Stimulated activated CD8-positive, alpha-beta memory T cell treated with anti-CD3 and anti-CD28 coated beads, Interleukin-15, amount 100 ng/mL, for 4 hours (primary cell): Measurements from ENCODE around the gene CACNA1I.

Source experiments
- DNase-seq, 2 donors: peaks; one replicate each; pipeline ENCODE4 v3.0.0-alpha.2; 2020; ENCODE audit warnings: low read depth in 2 of 2

Gene CACNA1I

DNA sequence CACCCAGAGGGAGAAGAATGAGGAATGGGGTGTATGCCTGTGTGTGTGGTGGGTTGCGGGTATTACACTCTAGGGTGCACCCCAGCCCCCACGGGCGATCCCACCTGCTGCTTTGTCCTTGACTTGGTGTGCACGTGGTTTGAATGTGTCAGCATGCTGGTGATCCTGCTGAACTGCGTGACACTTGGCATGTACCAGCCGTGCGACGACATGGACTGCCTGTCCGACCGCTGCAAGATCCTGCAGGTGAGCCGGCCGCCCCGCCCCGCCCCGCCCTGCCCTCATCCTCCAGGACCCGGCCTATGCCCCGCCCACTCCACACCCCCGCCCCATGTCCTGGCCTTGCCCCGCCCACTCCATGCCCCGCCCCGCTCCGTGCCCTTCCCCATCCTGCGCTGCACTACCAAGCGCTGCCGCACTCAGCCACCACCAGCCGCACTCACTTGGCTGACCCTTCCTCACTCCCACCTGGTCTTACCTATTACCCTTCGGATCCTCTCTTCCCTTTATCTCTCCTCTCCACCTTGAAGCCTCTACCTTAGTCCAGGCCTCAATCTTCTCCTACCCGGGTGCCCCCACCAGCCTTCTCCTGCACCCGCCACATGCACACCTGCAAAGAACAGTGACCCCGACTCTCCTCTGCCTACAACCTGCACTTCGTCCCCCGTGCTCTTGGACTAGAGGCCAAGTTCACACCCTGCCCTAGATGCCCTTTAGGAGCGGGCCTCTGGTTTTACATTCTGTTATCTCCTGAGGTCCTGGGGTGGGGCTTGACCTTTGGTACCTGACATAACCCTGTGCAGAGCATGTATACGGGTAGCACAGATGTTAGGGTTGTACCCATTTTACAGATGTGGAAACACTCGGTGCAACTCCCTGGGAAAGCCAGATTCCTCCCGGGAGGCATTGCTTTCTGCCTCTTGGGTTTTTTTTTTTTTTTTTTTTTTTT is 27.7 kb downstream of the CACNA1I start:
- peak; percentile 17 to 21 for DNase-seq

GRCh38 chr22:39600491-39601179 is 30.1 kb downstream of the CACNA1I start:
- DNase-seq = no peak

DNA sequence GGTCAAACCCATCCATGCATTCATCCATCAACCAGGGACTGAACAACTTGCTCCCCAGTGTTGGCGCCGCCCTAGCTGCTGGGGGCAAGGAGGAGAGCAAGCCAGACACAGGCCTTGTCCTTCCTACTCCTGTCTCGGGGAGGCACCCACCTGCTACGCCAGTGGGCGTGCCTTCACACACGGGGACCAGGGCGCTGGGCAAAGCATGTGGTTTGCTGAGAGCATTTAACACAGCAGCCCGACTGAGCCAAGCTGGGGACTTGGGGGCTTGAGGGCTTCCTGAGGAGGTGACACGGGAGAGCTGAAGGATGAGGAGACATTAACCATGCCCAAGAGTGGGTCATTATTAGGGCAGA is 30.6 kb downstream of the CACNA1I start:
- DNase-seq = no peak

- DNase-seq = no peak
Observed at GRCh38 chr22:39603345-39603744, 32.8 kb downstream of the CACNA1I start.

GRCh38 chr22:39610246-39610645 is 39.7 kb downstream of the CACNA1I start:
- DNase-seq = no peak

DNA sequence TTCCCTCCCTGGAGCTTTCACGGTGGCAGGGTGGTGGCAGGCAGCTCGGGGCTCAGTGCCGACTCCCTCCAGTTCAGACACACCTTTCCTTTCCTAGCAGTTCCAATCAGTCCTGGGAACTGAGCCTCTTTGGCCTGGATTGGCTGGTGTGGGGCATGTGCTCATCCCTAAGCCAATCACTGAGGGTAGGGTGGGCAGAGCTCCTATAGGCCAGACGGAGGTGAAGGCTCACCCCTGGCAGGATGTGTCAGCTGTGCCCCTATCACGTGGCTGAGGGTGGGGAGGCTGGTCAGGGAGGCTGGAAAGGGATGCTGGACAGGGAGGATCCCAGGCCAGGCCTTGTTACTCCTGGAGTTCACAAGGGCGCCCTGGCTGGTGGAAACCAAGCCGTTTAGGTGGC is 40.2 kb downstream of the CACNA1I start:
- DNase-seq = no peak

DNA sequence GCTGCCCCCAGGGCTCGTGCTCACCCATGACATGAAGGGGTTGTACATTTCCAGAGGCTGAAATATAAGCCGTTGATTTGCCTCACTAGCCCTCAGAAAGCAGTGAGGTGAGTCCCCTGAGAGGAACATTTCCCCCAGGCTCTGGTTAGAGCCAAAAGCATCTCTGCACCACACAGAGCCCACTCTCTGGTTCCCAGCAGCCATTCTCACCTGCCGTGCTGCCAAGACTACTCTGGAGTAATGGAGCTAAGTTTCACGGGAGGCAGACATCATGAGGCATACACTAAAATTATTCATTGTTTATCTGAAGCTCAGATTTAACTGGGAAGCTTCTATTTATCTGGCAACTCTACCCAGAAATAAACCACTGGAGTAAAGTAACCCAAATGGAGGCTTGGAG is 40.8 kb downstream of the CACNA1I start:
- no peak for DNase-seq

- peak in 1 of 2 donors; percentile 21 for DNase-seq
Observed at GRCh38 chr22:39612811-39613548, 42.4 kb downstream of the CACNA1I start.

DNA sequence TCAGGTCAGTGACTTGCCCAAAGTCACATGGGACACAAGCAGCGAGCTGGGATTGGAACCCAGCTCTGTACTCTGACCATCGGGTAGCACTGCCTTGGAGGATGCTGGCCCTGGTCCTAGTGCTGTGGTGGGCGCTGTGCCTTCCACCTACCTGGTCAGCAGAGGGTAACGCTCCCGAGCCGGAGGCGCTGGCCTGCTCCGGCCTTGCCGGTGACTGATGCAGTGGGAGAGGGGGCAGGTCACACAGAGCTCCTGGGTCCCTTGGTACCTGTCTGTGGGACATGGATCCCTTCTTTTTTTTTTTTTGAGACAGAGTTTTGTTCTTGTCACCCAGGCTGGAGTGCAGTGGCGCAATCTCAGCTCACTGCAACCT is 43.0 kb downstream of the CACNA1I start:
- no peak for DNase-seq

DNA sequence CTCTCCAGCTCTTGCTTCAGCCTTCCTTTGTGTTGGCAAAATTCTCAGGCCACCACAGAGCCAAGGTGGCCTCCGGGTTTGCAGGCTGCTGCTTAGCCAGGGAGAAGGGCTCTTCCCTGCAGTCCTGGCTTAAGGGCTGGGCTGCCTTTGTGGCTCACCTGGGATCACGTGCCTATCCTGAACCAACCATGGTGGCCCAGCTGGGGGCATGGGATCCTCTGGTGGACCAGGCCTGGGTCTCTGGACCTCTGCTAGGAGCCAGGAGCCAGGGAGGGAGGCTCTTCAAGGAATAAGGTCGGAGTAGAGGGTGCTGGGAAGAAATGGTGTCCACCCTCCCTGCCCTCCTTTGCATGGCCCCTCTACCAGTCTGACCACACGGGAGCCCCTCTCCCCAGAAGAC is 43.9 kb downstream of the CACNA1I start:
- DNase-seq = no peak

DNA sequence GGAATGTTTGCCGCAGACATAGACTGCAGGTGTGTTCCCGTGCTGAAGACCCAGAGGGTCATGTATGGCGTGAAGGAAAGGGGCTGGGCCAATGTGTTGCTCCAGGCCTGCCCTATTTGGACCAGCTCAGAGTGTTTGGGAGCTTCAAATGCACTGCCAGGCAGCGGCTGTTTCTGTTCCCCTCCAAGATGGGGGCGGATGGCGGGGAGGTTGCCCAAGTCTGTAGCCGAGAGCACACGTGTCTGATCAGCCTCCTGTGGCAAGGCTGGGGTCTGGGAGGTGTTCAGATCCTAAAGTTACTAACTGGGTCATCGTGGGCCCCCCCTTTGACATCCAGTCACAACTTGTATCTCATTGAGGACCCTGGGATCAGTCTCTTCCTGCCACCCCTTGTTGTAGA is 45.5 kb downstream of the CACNA1I start:
- DNase-seq = no peak

- no peak for DNase-seq
Observed at GRCh38 chr22:39616781-39617180, 46.2 kb downstream of the CACNA1I start.

- no peak for DNase-seq
Observed at GRCh38 chr22:39617342-39617741, 46.8 kb downstream of the CACNA1I start.

DNA sequence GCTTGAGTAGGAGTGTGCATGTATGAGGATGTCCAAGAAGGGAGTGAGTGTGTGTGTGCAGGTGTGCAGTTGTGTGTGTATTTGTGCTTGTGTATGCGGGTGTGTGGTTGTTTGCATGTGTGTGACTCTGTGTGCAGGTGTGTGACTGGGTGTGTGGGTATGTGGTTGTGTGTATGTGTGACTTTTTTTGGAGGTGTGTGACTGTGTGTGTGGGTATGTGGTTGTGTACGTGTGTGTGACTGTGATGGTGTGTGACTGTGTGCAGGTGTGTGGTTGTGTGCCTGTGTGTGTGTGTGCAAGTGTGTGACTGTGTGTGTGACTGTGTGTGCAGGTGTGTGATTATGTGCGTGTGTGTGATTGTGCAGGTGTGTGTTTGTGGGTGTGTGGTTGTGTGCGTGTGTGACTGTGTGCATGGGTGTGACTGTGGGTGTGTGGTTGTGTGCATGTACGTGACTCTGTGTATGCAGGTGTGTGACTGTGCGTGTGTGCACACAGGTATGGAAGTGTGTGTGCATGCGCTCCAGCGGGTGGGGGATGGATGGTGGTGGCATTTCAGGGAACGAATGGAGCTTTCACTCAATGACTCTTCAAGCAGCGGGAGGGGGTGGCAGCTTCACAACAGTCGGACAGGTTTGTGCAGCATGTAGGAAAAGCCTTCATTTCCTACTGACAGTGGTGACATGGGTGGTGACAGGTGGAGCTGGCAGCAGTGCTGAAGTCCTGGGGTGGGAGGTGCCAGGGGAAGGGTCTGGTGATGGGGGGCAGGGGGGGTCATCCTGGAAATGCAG is 47.6 kb downstream of the CACNA1I start:
- DNase-seq = no peak

DNA sequence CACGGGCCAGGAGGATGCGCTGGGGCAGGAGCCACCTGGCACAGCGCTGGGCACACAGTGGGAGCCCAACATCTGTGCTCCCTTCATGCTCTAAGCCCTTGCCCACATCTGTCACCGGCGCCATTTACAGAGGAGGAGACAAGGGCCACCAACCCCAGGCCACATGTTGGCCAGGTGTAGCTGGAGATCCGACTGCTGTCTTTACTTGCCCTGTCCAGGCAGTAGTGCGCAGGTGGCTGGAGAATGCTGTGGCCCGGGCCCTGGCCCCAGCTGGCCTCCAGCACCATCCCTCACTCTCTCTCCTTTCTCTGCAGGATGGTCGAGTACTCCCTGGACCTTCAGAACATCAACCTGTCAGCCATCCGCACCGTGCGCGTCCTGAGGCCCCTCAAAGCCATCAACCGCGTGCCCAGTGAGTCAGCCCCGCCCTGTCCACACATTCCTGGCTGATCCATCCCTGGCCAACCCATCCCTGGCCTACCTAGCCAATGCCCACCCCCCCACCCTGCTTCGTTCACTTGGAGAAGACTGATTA is 48.5 kb downstream of the CACNA1I start:
- DNase-seq = no peak

DNA sequence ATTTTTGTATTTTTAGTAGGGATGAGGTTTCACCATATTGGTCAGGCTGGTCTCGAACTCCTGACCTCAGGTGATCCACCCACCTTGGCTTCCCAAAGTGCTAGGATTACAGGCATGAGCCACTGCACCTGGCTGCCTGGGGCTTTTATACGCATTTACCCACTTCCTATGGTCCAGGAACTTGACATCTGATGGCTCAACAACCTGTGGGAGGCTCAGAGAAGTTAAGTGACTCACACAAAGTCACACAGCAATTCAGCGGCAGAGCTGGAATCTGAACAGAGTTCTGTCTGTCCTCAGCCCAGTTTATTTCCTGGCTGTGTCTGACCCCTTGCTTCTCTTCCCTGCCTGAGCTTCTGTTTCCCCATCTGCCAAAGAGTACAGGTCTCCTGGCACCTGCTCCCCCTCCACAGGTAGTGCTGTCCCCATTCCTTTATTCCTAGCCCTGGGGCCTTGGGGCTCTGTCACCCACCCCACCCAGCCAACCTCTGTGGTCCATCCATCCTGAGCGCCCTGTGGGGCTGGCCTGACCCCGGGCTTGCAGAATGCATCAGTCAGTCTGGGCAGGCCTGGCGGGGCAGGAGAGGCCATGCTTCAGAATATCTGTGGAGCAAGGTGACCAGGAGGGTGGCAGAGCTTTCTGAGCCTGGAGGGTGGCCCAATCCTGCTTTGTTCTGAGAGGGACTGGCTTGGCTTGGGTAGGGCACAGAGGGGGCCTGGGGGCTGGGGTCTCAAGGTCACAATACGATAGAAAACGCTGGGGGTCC is 50.6 kb downstream of the CACNA1I start:
- no peak for DNase-seq

DNA sequence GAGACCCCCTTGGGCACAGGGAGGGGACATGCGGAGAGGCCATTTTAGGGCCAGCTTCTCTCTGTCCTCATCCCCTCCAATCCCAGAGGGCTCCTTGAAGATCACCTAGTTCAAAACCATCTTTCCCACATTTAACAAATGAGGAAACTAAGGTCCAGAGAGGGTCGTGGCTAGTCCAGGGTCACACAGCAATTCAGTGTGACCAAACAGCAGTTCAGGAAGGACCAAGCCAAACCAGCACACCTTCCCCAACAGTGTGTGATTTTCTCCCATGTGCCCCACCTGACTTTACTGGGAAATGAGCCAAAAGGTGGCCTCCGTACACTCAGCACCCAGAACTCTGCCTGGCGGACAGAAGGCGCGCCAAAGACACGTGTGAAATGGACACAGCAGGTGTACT is 51.3 kb downstream of the CACNA1I start:
- no peak for DNase-seq

- peak; percentile 26 to 34 for DNase-seq
Observed at GRCh38 chr22:39622881-39623367, 52.4 kb downstream of the CACNA1I start.

- no peak for DNase-seq
Observed at GRCh38 chr22:39623603-39624500, 53.3 kb downstream of the CACNA1I start.

GRCh38 chr22:39624501-39624821 is 53.9 kb downstream of the CACNA1I start:
- DNase-seq = no peak
